ENCODE data around the gene TRIOBP.
"Not testable (repeated sequence)": the region's sequence is repeated elsewhere in the genome, so short reads cannot be mapped to it uniquely, and the experiment has no call there.

The TRIOBP gene

GRCh38 chr22:37680191-37680851 is 16.5 kb upstream of the TRIOBP start:
- no peak overlapping the region for H3K27ac ChIP-seq (ENCODE audit: low read depth in 2 of 2, low read length in 2 of 2)
- H3K4me3 ChIP-seq (ENCODE audit: low read length in 2 of 2) = no peak overlapping the region
- H3K4me1 ChIP-seq (ENCODE audit: control insufficient read depth in 2 of 2, insufficient read depth in 2 of 2, low read length in 2 of 2) = peaks cover 26 to 43% of the 10 kb centered on the region in 2 donors
- no peaks in the 10 kb centered on the region for H3K27me3 ChIP-seq (ENCODE audit: control insufficient read depth in 2 of 2, insufficient read depth in 2 of 2, low read length in 2 of 2)
- no peak overlapping the region for H3K9ac ChIP-seq (ENCODE audit: low read depth in 1 of 2, low read length in 2 of 2)
- peaks cover 0 to 3% of the 10 kb centered on the region in 2 donors for H3K36me3 ChIP-seq (ENCODE audit: control insufficient read depth in 2 of 2, insufficient read depth in 2 of 2, low read length in 2 of 2)
- H3K9me3 ChIP-seq (ENCODE audit: control insufficient read depth in 2 of 2, low read length in 2 of 2) = no peaks in the 10 kb centered on the region

GRCh38 chr22:37681001-37681424 is 15.8 kb upstream of the TRIOBP start:
- peak overlapping the region in 1 of 2 donors; percentile 10 for H3K27ac ChIP-seq (ENCODE audit: low read depth in 2 of 2, low read length in 2 of 2)
- H3K27me3 ChIP-seq (ENCODE audit: control insufficient read depth in 2 of 2, insufficient read depth in 2 of 2, low read length in 2 of 2) = no peaks in the 10 kb centered on the region
- no peak overlapping the region for H3K4me3 ChIP-seq (ENCODE audit: low read length in 2 of 2)
- H3K9ac ChIP-seq (ENCODE audit: low read depth in 1 of 2, low read length in 2 of 2) = no peak overlapping the region
- H3K36me3 ChIP-seq (ENCODE audit: control insufficient read depth in 2 of 2, insufficient read depth in 2 of 2, low read length in 2 of 2) = peaks cover 0 to 3% of the 10 kb centered on the region in 2 donors
- no peaks in the 10 kb centered on the region for H3K9me3 ChIP-seq (ENCODE audit: control insufficient read depth in 2 of 2, low read length in 2 of 2)
- peaks cover 27 to 45% of the 10 kb centered on the region in 2 donors for H3K4me1 ChIP-seq (ENCODE audit: control insufficient read depth in 2 of 2, insufficient read depth in 2 of 2, low read length in 2 of 2)

GRCh38 chr22:37681556-37682049 is 15.2 kb upstream of the TRIOBP start:
- Histone ChIP-seq H3K4me1 (ENCODE audit: control insufficient read depth in 2 of 2, insufficient read depth in 2 of 2, low read length in 2 of 2) (peaks cover 25 to 42% of the 10 kb centered on the region in 2 donors), H3K36me3 (ENCODE audit: control insufficient read depth in 2 of 2, insufficient read depth in 2 of 2, low read length in 2 of 2) (peaks cover 0 to 3% of the 10 kb centered on the region in 2 donors), H3K4me3 (ENCODE audit: low read length in 2 of 2) (no peak overlapping the region), H3K9me3 (ENCODE audit: control insufficient read depth in 2 of 2, low read length in 2 of 2) (no peaks in the 10 kb centered on the region), H3K9ac (ENCODE audit: low read depth in 1 of 2, low read length in 2 of 2) (no peak overlapping the region), H3K27ac (ENCODE audit: low read depth in 2 of 2, low read length in 2 of 2) (peak overlapping the region in 1 of 2 donors; percentile 10), H3K27me3 (ENCODE audit: control insufficient read depth in 2 of 2, insufficient read depth in 2 of 2, low read length in 2 of 2) (no peaks in the 10 kb centered on the region)

GRCh38 chr22:37684803-37685615 is 11.8 kb upstream of the TRIOBP start:
- Histone ChIP-seq H3K36me3 (ENCODE audit: control insufficient read depth in 2 of 2, insufficient read depth in 2 of 2, low read length in 2 of 2) (peaks cover 7 to 14% of the 10 kb centered on the region in 2 donors), H3K4me1 (ENCODE audit: control insufficient read depth in 2 of 2, insufficient read depth in 2 of 2, low read length in 2 of 2) (peaks cover 44 to 56% of the 10 kb centered on the region in 2 donors), H3K27ac (ENCODE audit: low read depth in 2 of 2, low read length in 2 of 2) (peak overlapping the region; percentile 90 to 92), H3K9me3 (ENCODE audit: control insufficient read depth in 2 of 2, low read length in 2 of 2) (no peaks in the 10 kb centered on the region), H3K27me3 (ENCODE audit: control insufficient read depth in 2 of 2, insufficient read depth in 2 of 2, low read length in 2 of 2) (no peaks in the 10 kb centered on the region), H3K9ac (ENCODE audit: low read depth in 1 of 2, low read length in 2 of 2) (peak overlapping the region; percentile 47 to 97), H3K4me3 (ENCODE audit: low read length in 2 of 2) (peak overlapping the region; percentile 17 to 44)

- no peaks in the 10 kb centered on the region for H3K9me3 ChIP-seq (ENCODE audit: control insufficient read depth in 2 of 2, low read length in 2 of 2)
- H3K4me3 ChIP-seq (ENCODE audit: low read length in 2 of 2) = peak within 1 kb of the TSS; percentile 99
- H3K9ac ChIP-seq (ENCODE audit: low read depth in 1 of 2, low read length in 2 of 2) = peak within 1 kb of the TSS; percentile 92 to 97
- no peaks in the 10 kb centered on the region for H3K27me3 ChIP-seq (ENCODE audit: control insufficient read depth in 2 of 2, insufficient read depth in 2 of 2, low read length in 2 of 2)
- H3K4me1 ChIP-seq (ENCODE audit: control insufficient read depth in 2 of 2, insufficient read depth in 2 of 2, low read length in 2 of 2) = peaks cover 40 to 53% of the 10 kb centered on the region in 2 donors
- H3K36me3 ChIP-seq (ENCODE audit: control insufficient read depth in 2 of 2, insufficient read depth in 2 of 2, low read length in 2 of 2) = peaks cover 12 to 25% of the 10 kb centered on the region in 2 donors
- peak within 1 kb of the TSS; percentile 90 to 92 for H3K27ac ChIP-seq (ENCODE audit: low read depth in 2 of 2, low read length in 2 of 2)
Measured at GRCh38 chr22:37686002-37686982, 10.6 kb upstream of the TRIOBP start, which contains the start of gene NOL12. Gene NOL12, plus strand, starts transcription at chr22:37686343. Its CDS starts 50 bp downstream, at chr22:37686393.

- H3K9ac ChIP-seq (ENCODE audit: low read depth in 1 of 2, low read length in 2 of 2) = no peak overlapping the region
- no peak overlapping the region for H3K27ac ChIP-seq (ENCODE audit: low read depth in 2 of 2, low read length in 2 of 2)
- no peaks in the 10 kb centered on the region for H3K27me3 ChIP-seq (ENCODE audit: control insufficient read depth in 2 of 2, insufficient read depth in 2 of 2, low read length in 2 of 2)
- peaks cover 32 to 35% of the 10 kb centered on the region in 2 donors for H3K4me1 ChIP-seq (ENCODE audit: control insufficient read depth in 2 of 2, insufficient read depth in 2 of 2, low read length in 2 of 2)
- no peak overlapping the region for H3K4me3 ChIP-seq (ENCODE audit: low read length in 2 of 2)
- H3K36me3 ChIP-seq (ENCODE audit: control insufficient read depth in 2 of 2, insufficient read depth in 2 of 2, low read length in 2 of 2) = peaks cover 29 to 50% of the 10 kb centered on the region in 2 donors
- no peaks in the 10 kb centered on the region for H3K9me3 ChIP-seq (ENCODE audit: control insufficient read depth in 2 of 2, low read length in 2 of 2)
Measured at GRCh38 chr22:37690407-37690806, 6.4 kb upstream of the TRIOBP start.

- no peaks in the 10 kb centered on the region for H3K27me3 ChIP-seq (ENCODE audit: control insufficient read depth in 2 of 2, insufficient read depth in 2 of 2, low read length in 2 of 2)
- H3K36me3 ChIP-seq (ENCODE audit: control insufficient read depth in 2 of 2, insufficient read depth in 2 of 2, low read length in 2 of 2) = peaks cover 29 to 53% of the 10 kb centered on the region in 2 donors
- no peak overlapping the region for H3K4me3 ChIP-seq (ENCODE audit: low read length in 2 of 2)
- no peak overlapping the region for H3K27ac ChIP-seq (ENCODE audit: low read depth in 2 of 2, low read length in 2 of 2)
- no peaks in the 10 kb centered on the region for H3K9me3 ChIP-seq (ENCODE audit: control insufficient read depth in 2 of 2, low read length in 2 of 2)
- peaks cover 26 to 32% of the 10 kb centered on the region in 2 donors for H3K4me1 ChIP-seq (ENCODE audit: control insufficient read depth in 2 of 2, insufficient read depth in 2 of 2, low read length in 2 of 2)
- H3K9ac ChIP-seq (ENCODE audit: low read depth in 1 of 2, low read length in 2 of 2) = no peak overlapping the region
Measured at GRCh38 chr22:37690901-37691504, 5.8 kb upstream of the TRIOBP start.

- no peaks in the 10 kb centered on the region for H3K27me3 ChIP-seq (ENCODE audit: control insufficient read depth in 2 of 2, insufficient read depth in 2 of 2, low read length in 2 of 2)
- H3K4me3 ChIP-seq (ENCODE audit: low read length in 2 of 2) = no peak overlapping the region
- peaks cover 23 to 27% of the 10 kb centered on the region in 2 donors for H3K4me1 ChIP-seq (ENCODE audit: control insufficient read depth in 2 of 2, insufficient read depth in 2 of 2, low read length in 2 of 2)
- peaks cover 29 to 53% of the 10 kb centered on the region in 2 donors for H3K36me3 ChIP-seq (ENCODE audit: control insufficient read depth in 2 of 2, insufficient read depth in 2 of 2, low read length in 2 of 2)
- H3K9me3 ChIP-seq (ENCODE audit: control insufficient read depth in 2 of 2, low read length in 2 of 2) = no peaks in the 10 kb centered on the region
- no peak overlapping the region for H3K27ac ChIP-seq (ENCODE audit: low read depth in 2 of 2, low read length in 2 of 2)
- H3K9ac ChIP-seq (ENCODE audit: low read depth in 1 of 2, low read length in 2 of 2) = no peak overlapping the region
Measured at GRCh38 chr22:37692627-37693285, 4.1 kb upstream of the TRIOBP start.

GRCh38 chr22:37694131-37694530 is 2.7 kb upstream of the TRIOBP start:
- not testable (repeated sequence) for H3K27me3 ChIP-seq (ENCODE audit: control insufficient read depth in 2 of 2, insufficient read depth in 2 of 2, low read length in 2 of 2); H3K9me3 ChIP-seq (ENCODE audit: control insufficient read depth in 2 of 2, low read length in 2 of 2); H3K9ac ChIP-seq (ENCODE audit: low read depth in 1 of 2, low read length in 2 of 2); H3K27ac ChIP-seq (ENCODE audit: low read depth in 2 of 2, low read length in 2 of 2); H3K4me3 ChIP-seq (ENCODE audit: low read length in 2 of 2)
- Histone ChIP-seq H3K36me3 (ENCODE audit: control insufficient read depth in 2 of 2, insufficient read depth in 2 of 2, low read length in 2 of 2) (peaks cover 23 to 41% of the 10 kb centered on the region in 2 donors), H3K4me1 (ENCODE audit: control insufficient read depth in 2 of 2, insufficient read depth in 2 of 2, low read length in 2 of 2) (peaks cover 11 to 16% of the 10 kb centered on the region in 2 donors)
